CD14-positive monocyte (primary cell): ENCODE results near the gene MAT2A. TPM values are rescaled to one million over a fixed set of nuclear protein-coding genes. Genes with fewer than 3 reads are reported as not detected.
A peak's percentile ranks its signal among the peaks of the same experiment; 100 is the strongest.

Experiments used
- DNase-seq, 3 donors: peaks; one replicate each; pipeline ENCODE4 v3.0.0-alpha.2; 2011 to 2022
- H2AFZ ChIP-seq: 2 replicates; pipeline ENCODE4 v1.6.0; 2012; ENCODE audit warnings: mild to moderate bottlenecking, low read depth, low read length, inconsistent platforms; ENCODE audit not compliant: insufficient read depth, poor library complexity, severe bottlenecking
- H3K27ac ChIP-seq, 2 donors: 1 replicate in 1 of 2; 2 replicates in 1 of 2; pipeline ENCODE4 v1.5.1; 2012 to 2013; ENCODE audit warnings: low read length in 2 of 2, control low read depth in 1 of 2, inconsistent platforms in 1 of 2, low read depth in 1 of 2, mild to moderate bottlenecking in 1 of 2
- H3K27me3 ChIP-seq, 2 donors: one replicate each; pipeline versions ENCODE4 v1.6.0 to v1.6.1; 2011 to 2013; ENCODE audit warnings: low read length in 2 of 2; ENCODE audit not compliant: control insufficient read depth in 2 of 2, insufficient read depth in 2 of 2
- H3K36me3 ChIP-seq, 2 donors: replicated peaks in 1 of 2; 1 replicate in 1 of 2; 2 replicates in 1 of 2; pipeline versions ENCODE4 v1.5.1 to v1.6.1; 2012 to 2013; ENCODE audit warnings: low read length in 2 of 2, control low read depth in 1 of 2, inconsistent platforms in 1 of 2, mild to moderate bottlenecking in 1 of 2; ENCODE audit not compliant: insufficient read depth in 2 of 2, control insufficient read depth in 1 of 2
- H3K4me1 ChIP-seq, 2 donors: 1 replicate in 1 of 2; 2 replicates in 1 of 2; pipeline versions ENCODE4 v1.5.1 to v1.6.1; 2012 to 2013; ENCODE audit warnings: low read length in 2 of 2, control low read depth in 1 of 2, inconsistent platforms in 1 of 2, mild to moderate bottlenecking in 1 of 2, moderate library complexity in 1 of 2; ENCODE audit not compliant: insufficient read depth in 2 of 2, control insufficient read depth in 1 of 2
- H3K4me2 ChIP-seq: replicated peaks from 2 replicates; pipeline ENCODE3; 2012; ENCODE audit warnings: low read length, moderate library complexity, mild to moderate bottlenecking; ENCODE audit not compliant: poor library complexity, severe bottlenecking; ENCODE audit errors: extremely low read depth
- H3K4me3 ChIP-seq, 3 experiments: fragments of 200-600 bp in 1 of 3; sonication (generic) in 1 of 3; replicated peaks in 1 of 3; 1 replicate in 2 of 3; 2 replicates in 1 of 3; pipeline ENCODE4 v1.5.1; 2011 to 2013; ENCODE audit warnings: low read length in 3 of 3, mild to moderate bottlenecking in 3 of 3, control low read depth in 2 of 3, low read depth in 2 of 3, inconsistent platforms in 1 of 3, moderate library complexity in 1 of 3
- H3K79me2 ChIP-seq: 2 replicates; pipeline ENCODE4 v1.6.0; 2012; ENCODE audit warnings: mild to moderate bottlenecking, control low read depth, inconsistent platforms, low read length, moderate library complexity; ENCODE audit not compliant: insufficient read depth
- H3K9ac ChIP-seq: 2 replicates; pipeline ENCODE4 v1.6.0; 2017; ENCODE audit warnings: low read length, mild to moderate bottlenecking; ENCODE audit not compliant: insufficient read depth, poor library complexity, severe bottlenecking
- H3K9me3 ChIP-seq, 2 donors: replicated peaks in 1 of 2; 1 replicate in 1 of 2; 2 replicates in 1 of 2; pipeline versions ENCODE4 v1.5.1 to v1.6.1; 2012 to 2013; ENCODE audit warnings: low read length in 2 of 2, control low read depth in 1 of 2; ENCODE audit not compliant: control insufficient read depth in 1 of 2, insufficient read depth in 1 of 2
- H4K20me1 ChIP-seq: 2 replicates; pipeline ENCODE4 v1.6.0; 2012; ENCODE audit warnings: mild to moderate bottlenecking, low read length, control low read depth, moderate library complexity; ENCODE audit not compliant: insufficient read depth
- H3K27ac Mint-ChIP-seq, 7 donors: one replicate each; pipeline ENCODE4 v1.8.0; 2020; ENCODE audit warnings: mild to moderate bottlenecking in 7 of 7, mixed read lengths in 7 of 7, moderate library complexity in 6 of 7, inconsistent platforms in 2 of 7
- H3K27me3 Mint-ChIP-seq, 3 donors: one replicate each; pipeline ENCODE4 v1.8.0; 2021 to 2022; ENCODE audit warnings: low read depth in 3 of 3, mild to moderate bottlenecking in 3 of 3, mixed read lengths in 3 of 3, moderate library complexity in 3 of 3, inconsistent platforms in 1 of 3
- H3K36me3 Mint-ChIP-seq, 2 donors: one replicate each; pipeline ENCODE4 v1.8.0; 2020; ENCODE audit warnings: mixed read lengths in 2 of 2, inconsistent platforms in 1 of 2, mild to moderate bottlenecking in 1 of 2
- H3K4me1 Mint-ChIP-seq: one replicate; pipeline ENCODE4 v1.8.0; 2020; ENCODE audit warnings: mild to moderate bottlenecking, mixed read lengths
- H3K4me3 Mint-ChIP-seq, 2 donors: one replicate each; pipeline ENCODE4 v1.8.0; 2020; ENCODE audit warnings: mild to moderate bottlenecking in 2 of 2, mixed read lengths in 2 of 2, moderate library complexity in 1 of 2
- H3K9me3 Mint-ChIP-seq, 7 donors: one replicate each; pipeline ENCODE4 v1.8.0; 2020 to 2022; ENCODE audit warnings: mixed read lengths in 7 of 7, mild to moderate bottlenecking in 6 of 7, moderate library complexity in 6 of 7, inconsistent platforms in 2 of 7
- CTCF ChIP-seq: fragments of 200-600 bp; IDR thresholded peaks from one replicate; pipeline ENCODE4 v1.8.0; 2022; ENCODE audit warnings: antibody characterized with exemption, mild to moderate bottlenecking
- WGBS: methylation state at CpG from one replicate; pipeline ENCODE4 v1.1.5; 2013; ENCODE audit warnings: missing lambda C conversion rate; ENCODE audit not compliant: insufficient coverage; 5-methylcytosine and 5-hydroxymethylcytosine counted together
- intact Hi-C, 2 donors: fragments of 100-400 bp; cut with micrococcal nuclease; formaldehyde crosslinking; loops; one replicate each; pipeline versions ENCODE4 v1.15.0 to v1.15.1; 2023
- polyA plus RNA-seq, 3 donors: library from polyadenylated mRNA; depleted of rRNA in 1 of 3; unstranded in 2 of 3; stranded (reverse) in 1 of 3; fragments of 300-500 nt in 2 of 3; fragments of >200 nt in 1 of 3; fragmentation: Illumina TruSeq in 2 of 3; gene quantifications; 1 replicate in 2 of 3; 2 replicates in 1 of 3; pipeline ENCODE4 v1.2.3, GENCODE V29; 2012 to 2021

Gene MAT2A
- polyA plus RNA-seq, 3 donors, result 97.0 to 454 (median 117) TPM

GRCh38 chr2:85536479-85536878 lies 2.5 kb upstream of the MAT2A start:
- intact Hi-C loops, result loop anchor here (5.0 kb wide), 2 partner anchors 99 to 114 kb away; no protein-coding TSS in a partner anchor
- no peak overlapping the region for H3K4me3 Mint-ChIP-seq
- no CpG with 5 or more reads among the region's 3 CpGs for WGBS

More at GRCh38 chr2:85536479-85536878, 2.5 kb upstream of the MAT2A start:
- Histone ChIP-seq H3K4me3 (no peak overlapping the region), H3K9me3 (no peaks in the 10 kb centered on the region), H3K79me2 (peaks cover 52% of the 10 kb centered on the region), H3K27ac (no peak overlapping the region), H4K20me1 (peaks cover 25% of the 10 kb centered on the region), H3K9ac (no peak overlapping the region), H3K4me1 (peaks cover 35 to 57% of the 10 kb centered on the region in 2 donors), H3K4me2 (peak overlapping the region; percentile 92), H3K27me3 (no peaks in the 10 kb centered on the region), H2AFZ (no peak overlapping the region), H3K36me3 (peaks cover 6 to 10% of the 10 kb centered on the region in 2 donors)
- H3K4me1 Mint-ChIP-seq, result peaks cover 51% of the 10 kb centered on the region
- H3K9me3 Mint-ChIP-seq, result no peaks in the 10 kb centered on the region
- peak overlapping the region in 3 of 7 donors; percentile 12 to 79 (median 41) for H3K27ac Mint-ChIP-seq
- TF ChIP-seq CTCF, result no peak
- H3K27me3 Mint-ChIP-seq, result peaks cover 0 to 1% (median 0%) of the 10 kb centered on the region in 3 donors
- DNase-seq, result no peak
- H3K36me3 Mint-ChIP-seq, result peaks cover 9% of the 10 kb centered on the region in 2 donors
